Measurements from ENCODE around the gene SNX3. TPM values are rescaled to one million over a fixed set of nuclear protein-coding genes. Genes with fewer than 3 reads are reported as not detected.
"Not testable (repeated sequence)": the region's sequence is repeated elsewhere in the genome, so short reads cannot be mapped to it uniquely, and the experiment has no call there.

Gene SNX3
- total and polyA plus RNA-seq, 12 donors, result 115 to 491 (median 230) TPM

GRCh38 chr6:108277295-108277694 is 16.5 kb upstream of the SNX3 start:
- Histone ChIP-seq H3K36me3 (replicated peaks in 1 of 2) (no peaks in the 10 kb centered on the region), H3K4me1 (replicated peaks in 1 of 2) (no peaks in the 10 kb centered on the region), H3K27me3 (no peaks in the 10 kb centered on the region), H3K9me3 (replicated peaks in 1 of 3) (no peaks in the 10 kb centered on the region), H3K4me3 (no peak overlapping the region), H3K27ac (no peak overlapping the region)
- intact Hi-C loops (cut with DNase I), result no loop called here
- DNase-seq, result no peak
- TF ChIP-seq POLR2A (IDR thresholded peaks at IDR 0.05), result no peak
- no peak for TF ChIP-seq CTCF (IDR thresholded peaks at IDR 0.05)
- 90 to 100% (median 95%) methylated on average over 1 of the region's 1 CpG for WGBS, 4 donors

GRCh38 chr6:108275976-108276375 is 15.1 kb upstream of the SNX3 start:
- 53 to 82% (median 71%) methylated on average over 2 of the region's 2 CpGs for WGBS, 4 donors
- no peak for TF ChIP-seq POLR2A (IDR thresholded peaks at IDR 0.05)
- no peak for TF ChIP-seq CTCF (IDR thresholded peaks at IDR 0.05)
- DNase-seq, result no peak
- H3K4me1 ChIP-seq (replicated peaks in 1 of 2), result no peaks in the 10 kb centered on the region
- H3K36me3 ChIP-seq (replicated peaks in 1 of 2), result no peaks in the 10 kb centered on the region
- intact Hi-C loops (cut with DNase I), result no loop called here
- H3K27ac ChIP-seq, result no peak overlapping the region
- H3K4me3 ChIP-seq, result no peak overlapping the region
- H3K9me3 ChIP-seq (replicated peaks in 1 of 3), result no peaks in the 10 kb centered on the region
- no peaks in the 10 kb centered on the region for H3K27me3 ChIP-seq

- no peak overlapping the region for H3K4me3 ChIP-seq
- DNase-seq, result no peak
- H3K9me3 ChIP-seq (replicated peaks in 1 of 3), result no peaks in the 10 kb centered on the region
- H3K36me3 ChIP-seq (replicated peaks in 1 of 2), result no peaks in the 10 kb centered on the region
- H3K4me1 ChIP-seq (replicated peaks in 1 of 2), result no peaks in the 10 kb centered on the region
- no peaks in the 10 kb centered on the region for H3K27me3 ChIP-seq
- intact Hi-C loops (cut with DNase I), result no loop called here
- no peak for TF ChIP-seq POLR2A (IDR thresholded peaks at IDR 0.05)
- TF ChIP-seq CTCF (IDR thresholded peaks at IDR 0.05), result no peak
- no peak overlapping the region for H3K27ac ChIP-seq
- WGBS, 4 donors, result 84 to 95% (median 85%) methylated on average over 2 of the region's 2 CpGs
Measured at GRCh38 chr6:108274546-108274945, 13.7 kb upstream of the SNX3 start.

GRCh38 chr6:108269955-108270354 is 9.1 kb upstream of the SNX3 start:
- not testable (repeated sequence) for H3K27ac ChIP-seq; H3K4me1 ChIP-seq (replicated peaks in 1 of 2); DNase-seq; H3K36me3 ChIP-seq (replicated peaks in 1 of 2); H3K9me3 ChIP-seq (replicated peaks in 1 of 3); H3K4me3 ChIP-seq; H3K27me3 ChIP-seq
- WGBS, 4 donors, result 90 to 100% (median 93%) methylated on average over 1 to 31 of the region's 31 CpGs; no CpG with 5 or more reads in 1 of the 4 donors
- intact Hi-C loops (cut with DNase I), result loop anchor here (10.0 kb wide), 2 partner anchors 95 to 155 kb away; no protein-coding TSS in a partner anchor

- TF ChIP-seq CTCF (IDR thresholded peaks at IDR 0.05) (no peak), POLR2A (IDR thresholded peaks at IDR 0.05) (no peak)
- Histone ChIP-seq H3K27me3 (no peaks in the 10 kb centered on the region), H3K9me3 (replicated peaks in 1 of 3) (no peaks in the 10 kb centered on the region), H3K36me3 (replicated peaks in 1 of 2) (no peaks in the 10 kb centered on the region), H3K4me1 (replicated peaks in 1 of 2) (no peaks in the 10 kb centered on the region), H3K4me3 (no peak overlapping the region), H3K27ac (no peak overlapping the region)
- no peak for DNase-seq
- intact Hi-C loops (cut with DNase I), result loop anchor here (10.0 kb wide), 2 partner anchors 94 to 154 kb away; no protein-coding TSS in a partner anchor
- 77 to 96% (median 87%) methylated on average over 3 of the region's 3 CpGs for WGBS, 4 donors
Measured at GRCh38 chr6:108268845-108269244, 8.0 kb upstream of the SNX3 start.

Data from adrenal gland (tissue), 12 donors.